Central memory CD8-positive, alpha-beta T cell (primary cell): Measurements from ENCODE around the gene WDFY1.
A peak's percentile ranks its signal among the peaks of the same experiment; 100 is the strongest.

ENCODE experiments used
- ATAC-seq: fragments of 150-1000 bp; cut with Tn5 transposase; replicated peaks from 2 replicates; pipeline ENCODE4 v1.10.0; 2022; ENCODE audit warnings: mild to moderate bottlenecking, moderate FRiP score, moderate number of reproducible peaks; ENCODE audit not compliant: poor library complexity, severe bottlenecking; ENCODE audit errors: extremely low read depth
- DNase-seq, 2 donors: peaks; one replicate each; pipeline ENCODE4 v3.0.0; 2021; ENCODE audit warnings: low spot score in 2 of 2
- H3K27ac Mint-ChIP-seq: one replicate; pipeline ENCODE4 v1.8.0; 2022; ENCODE audit warnings: low read depth, mild to moderate bottlenecking, moderate library complexity, mixed read lengths
- H3K27me3 Mint-ChIP-seq: one replicate; pipeline ENCODE4 v1.8.0; 2022; ENCODE audit warnings: mixed read lengths
- H3K36me3 Mint-ChIP-seq: one replicate; pipeline ENCODE4 v1.8.0; 2022; ENCODE audit warnings: mild to moderate bottlenecking, moderate library complexity, mixed read lengths; ENCODE audit not compliant: insufficient read depth
- H3K4me1 Mint-ChIP-seq: one replicate; pipeline ENCODE4 v1.8.0; 2022; ENCODE audit warnings: mixed read lengths
- H3K4me3 Mint-ChIP-seq: one replicate; pipeline ENCODE4 v1.8.0; 2022; ENCODE audit warnings: mild to moderate bottlenecking, moderate library complexity, mixed read lengths
- H3K9me3 Mint-ChIP-seq: one replicate; pipeline ENCODE4 v1.8.0; 2022; ENCODE audit warnings: mixed read lengths

The WDFY1 gene, protein sequence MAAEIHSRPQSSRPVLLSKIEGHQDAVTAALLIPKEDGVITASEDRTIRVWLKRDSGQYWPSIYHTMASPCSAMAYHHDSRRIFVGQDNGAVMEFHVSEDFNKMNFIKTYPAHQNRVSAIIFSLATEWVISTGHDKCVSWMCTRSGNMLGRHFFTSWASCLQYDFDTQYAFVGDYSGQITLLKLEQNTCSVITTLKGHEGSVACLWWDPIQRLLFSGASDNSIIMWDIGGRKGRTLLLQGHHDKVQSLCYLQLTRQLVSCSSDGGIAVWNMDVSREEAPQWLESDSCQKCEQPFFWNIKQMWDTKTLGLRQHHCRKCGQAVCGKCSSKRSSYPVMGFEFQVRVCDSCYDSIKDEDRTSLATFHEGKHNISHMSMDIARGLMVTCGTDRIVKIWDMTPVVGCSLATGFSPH

GRCh38 chr2:223944703-223945531 is at the start of gene WDFY1:
WDFY1 (minus strand) TSS chr2:223945335; CDS start chr2:223945284, 51 bp downstream.
- peak; percentile 68 to 69 for DNase-seq
- H3K4me3 Mint-ChIP-seq, result peak within 1 kb of the TSS; percentile 90
- no peaks in the 10 kb centered on the region for H3K9me3 Mint-ChIP-seq
- H3K27ac Mint-ChIP-seq, result peak within 1 kb of the TSS; percentile 89
- peaks cover 13% of the 10 kb centered on the region for H3K36me3 Mint-ChIP-seq
- H3K4me1 Mint-ChIP-seq, result peaks cover 50% of the 10 kb centered on the region
- peak; percentile 77 for ATAC-seq
- no peaks in the 10 kb centered on the region for H3K27me3 Mint-ChIP-seq

DNA sequence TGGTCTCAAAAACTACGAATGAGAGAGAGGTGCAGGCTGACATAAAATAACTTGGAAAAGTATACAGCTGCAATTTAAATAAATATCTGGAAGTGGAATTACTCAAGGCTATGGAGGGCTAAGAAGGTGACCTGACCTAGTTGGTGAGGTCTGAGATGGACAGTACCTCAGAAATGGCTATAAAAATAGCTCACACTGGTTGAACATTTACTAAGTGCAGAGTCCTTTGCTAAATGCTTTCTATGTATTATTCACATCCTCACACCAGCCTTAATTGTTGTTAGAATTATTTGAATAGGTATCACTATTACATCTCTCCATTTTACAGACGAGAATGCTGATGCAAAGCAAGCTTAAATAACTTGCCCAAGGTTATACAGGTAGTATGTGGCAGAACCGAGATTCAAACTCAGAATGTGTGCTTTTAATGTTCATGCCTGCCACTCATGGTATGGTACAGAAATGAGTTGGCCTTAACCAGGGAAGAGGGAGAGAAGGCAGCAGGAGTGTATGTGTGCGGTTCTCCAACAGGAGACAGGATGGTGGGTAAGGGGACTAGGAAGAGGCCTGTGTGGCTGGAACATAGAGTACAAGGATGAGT is 49.5 kb upstream of the WDFY1 start:
- H3K27ac Mint-ChIP-seq, result no peak overlapping the region
- H3K4me3 Mint-ChIP-seq, result no peak overlapping the region
- DNase-seq (no peak), ATAC-seq (no peak)
- no peaks in the 10 kb centered on the region for H3K9me3 Mint-ChIP-seq
- no peaks in the 10 kb centered on the region for H3K4me1 Mint-ChIP-seq
- peaks cover 2% of the 10 kb centered on the region for H3K36me3 Mint-ChIP-seq
- H3K27me3 Mint-ChIP-seq, result peaks cover 21% of the 10 kb centered on the region

- Mint-ChIP-seq H3K27ac (no peak overlapping the region), H3K36me3 (peaks cover 2% of the 10 kb centered on the region), H3K4me3 (no peak overlapping the region), H3K4me1 (no peaks in the 10 kb centered on the region), H3K27me3 (peaks cover 31% of the 10 kb centered on the region), H3K9me3 (no peaks in the 10 kb centered on the region)
- ATAC-seq, result peak; percentile 43
- DNase-seq, result no peak
Observed at GRCh38 chr2:223993634-223994232, 48.6 kb upstream of the WDFY1 start.

GRCh38 chr2:223991611-223992010 is 46.5 kb upstream of the WDFY1 start:
- H3K4me1 Mint-ChIP-seq, result no peaks in the 10 kb centered on the region
- peaks cover 48% of the 10 kb centered on the region for H3K27me3 Mint-ChIP-seq
- no peaks in the 10 kb centered on the region for H3K9me3 Mint-ChIP-seq
- ATAC-seq (no peak), DNase-seq (no peak)
- no peaks in the 10 kb centered on the region for H3K36me3 Mint-ChIP-seq
- no peak overlapping the region for H3K4me3 Mint-ChIP-seq
- no peak overlapping the region for H3K27ac Mint-ChIP-seq

GRCh38 chr2:223989856-223990232 is 44.7 kb upstream of the WDFY1 start:
- ATAC-seq (no peak), DNase-seq (no peak)
- Mint-ChIP-seq H3K36me3 (no peaks in the 10 kb centered on the region), H3K9me3 (no peaks in the 10 kb centered on the region), H3K4me3 (no peak overlapping the region), H3K27ac (no peak overlapping the region), H3K4me1 (no peaks in the 10 kb centered on the region), H3K27me3 (peaks cover 65% of the 10 kb centered on the region)

GRCh38 chr2:223989206-223989855 is 44.2 kb upstream of the WDFY1 start:
- Mint-ChIP-seq H3K27ac (no peak overlapping the region), H3K4me1 (no peaks in the 10 kb centered on the region)

GRCh38 chr2:223981241-223981640 is 36.1 kb upstream of the WDFY1 start:
- Mint-ChIP-seq H3K4me1 (no peaks in the 10 kb centered on the region), H3K36me3 (no peaks in the 10 kb centered on the region), H3K9me3 (no peaks in the 10 kb centered on the region), H3K27me3 (peaks cover 20% of the 10 kb centered on the region), H3K4me3 (no peak overlapping the region), H3K27ac (no peak overlapping the region)
- DNase-seq (no peak), ATAC-seq (no peak)

More at GRCh38 chr2:223989206-223989855, 44.2 kb upstream of the WDFY1 start:
- Mint-ChIP-seq H3K36me3 (no peaks in the 10 kb centered on the region), H3K9me3 (no peaks in the 10 kb centered on the region), H3K27me3 (peaks cover 70% of the 10 kb centered on the region), H3K4me3 (no peak overlapping the region)
- ATAC-seq (no peak), DNase-seq (no peak)

GRCh38 chr2:223980803-223981202 is 35.7 kb upstream of the WDFY1 start:
- DNase-seq, result no peak
- no peak for ATAC-seq
- Mint-ChIP-seq H3K36me3 (no peaks in the 10 kb centered on the region), H3K9me3 (no peaks in the 10 kb centered on the region), H3K4me1 (no peaks in the 10 kb centered on the region), H3K4me3 (no peak overlapping the region), H3K27me3 (peaks cover 16% of the 10 kb centered on the region), H3K27ac (no peak overlapping the region)

DNA sequence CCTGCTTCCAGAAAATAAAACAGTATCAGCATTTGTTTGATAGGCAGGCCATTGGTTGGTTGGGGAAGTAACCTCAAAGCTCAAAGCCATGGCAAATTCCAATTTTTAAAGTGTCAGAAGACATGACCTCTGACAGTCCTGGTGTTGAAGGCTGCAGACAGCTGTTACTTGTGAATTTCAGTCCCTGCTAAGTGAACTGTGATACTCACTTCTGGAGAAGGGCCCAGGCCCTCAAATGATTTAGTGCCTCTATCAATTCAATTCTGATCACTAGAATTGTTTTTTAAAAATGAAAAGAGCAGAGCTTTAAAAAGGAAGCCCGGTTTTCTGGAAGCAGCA is 35.2 kb upstream of the WDFY1 start:
- Mint-ChIP-seq H3K27ac (no peak overlapping the region), H3K9me3 (no peaks in the 10 kb centered on the region), H3K36me3 (no peaks in the 10 kb centered on the region), H3K4me1 (no peaks in the 10 kb centered on the region), H3K4me3 (no peak overlapping the region), H3K27me3 (peaks cover 12% of the 10 kb centered on the region)
- DNase-seq, result no peak
- ATAC-seq, result no peak

DNA sequence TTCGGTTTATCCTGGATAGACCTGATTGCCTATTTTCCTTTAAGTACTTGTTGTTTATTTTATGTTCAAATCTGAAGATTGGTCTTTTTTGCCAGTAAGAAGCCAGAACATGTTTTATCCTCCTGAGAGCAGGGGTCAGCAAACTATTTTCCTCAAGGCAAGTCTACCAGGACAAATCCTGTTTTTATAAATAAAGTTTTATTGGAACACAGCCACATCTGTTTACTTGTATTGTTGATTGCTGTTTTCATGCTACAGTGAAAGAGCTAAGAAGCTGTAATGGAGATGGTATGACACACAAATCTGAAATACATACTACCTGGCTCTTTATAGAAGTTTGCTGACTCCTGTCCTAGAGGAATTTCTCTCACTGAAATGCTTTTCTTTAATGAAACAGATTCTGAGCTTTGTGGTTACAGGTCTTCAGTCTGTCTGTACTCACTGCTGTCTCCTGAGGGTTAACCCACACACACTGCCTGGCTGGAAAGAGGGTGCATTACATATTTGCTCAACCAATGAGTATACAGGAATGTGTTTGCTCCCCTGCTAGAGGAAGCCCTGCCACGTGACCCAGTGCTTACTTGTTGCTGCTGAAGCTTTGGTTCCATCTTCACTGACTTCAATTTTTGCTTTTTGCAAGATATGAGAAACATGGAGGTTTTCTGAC is 34.7 kb upstream of the WDFY1 start:
- DNase-seq (no peak), ATAC-seq (no peak)
- H3K4me1 Mint-ChIP-seq, result no peaks in the 10 kb centered on the region
- H3K27ac Mint-ChIP-seq, result no peak overlapping the region
- H3K36me3 Mint-ChIP-seq, result no peaks in the 10 kb centered on the region
- no peak overlapping the region for H3K4me3 Mint-ChIP-seq
- H3K27me3 Mint-ChIP-seq, result peaks cover 8% of the 10 kb centered on the region
- H3K9me3 Mint-ChIP-seq, result no peaks in the 10 kb centered on the region

DNA sequence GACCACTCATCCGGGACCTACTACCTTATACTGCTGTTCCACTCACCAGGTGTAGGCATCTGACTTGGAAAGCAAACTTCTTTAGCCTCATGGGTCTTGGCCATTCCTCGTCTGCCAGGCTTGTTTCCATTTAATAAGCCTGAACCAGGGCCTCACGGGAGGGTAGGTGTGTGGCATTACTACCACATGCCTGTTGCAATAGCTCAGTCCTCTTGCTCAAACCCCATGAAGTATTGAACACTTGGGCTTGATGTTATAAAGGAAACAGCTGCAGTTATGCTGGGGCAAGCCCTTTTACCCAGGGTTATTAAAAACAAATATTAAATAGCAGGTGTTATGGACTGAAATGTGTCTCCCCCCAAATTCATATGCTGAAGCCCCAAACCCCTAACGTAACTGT is 33.3 kb upstream of the WDFY1 start:
- DNase-seq (no peak), ATAC-seq (no peak)
- Mint-ChIP-seq H3K27me3 (no peaks in the 10 kb centered on the region), H3K9me3 (no peaks in the 10 kb centered on the region), H3K27ac (no peak overlapping the region), H3K4me3 (no peak overlapping the region), H3K4me1 (no peaks in the 10 kb centered on the region), H3K36me3 (no peaks in the 10 kb centered on the region)
